Measurements from ENCODE around the gene NUCKS1.

Gene NUCKS1

DNA sequence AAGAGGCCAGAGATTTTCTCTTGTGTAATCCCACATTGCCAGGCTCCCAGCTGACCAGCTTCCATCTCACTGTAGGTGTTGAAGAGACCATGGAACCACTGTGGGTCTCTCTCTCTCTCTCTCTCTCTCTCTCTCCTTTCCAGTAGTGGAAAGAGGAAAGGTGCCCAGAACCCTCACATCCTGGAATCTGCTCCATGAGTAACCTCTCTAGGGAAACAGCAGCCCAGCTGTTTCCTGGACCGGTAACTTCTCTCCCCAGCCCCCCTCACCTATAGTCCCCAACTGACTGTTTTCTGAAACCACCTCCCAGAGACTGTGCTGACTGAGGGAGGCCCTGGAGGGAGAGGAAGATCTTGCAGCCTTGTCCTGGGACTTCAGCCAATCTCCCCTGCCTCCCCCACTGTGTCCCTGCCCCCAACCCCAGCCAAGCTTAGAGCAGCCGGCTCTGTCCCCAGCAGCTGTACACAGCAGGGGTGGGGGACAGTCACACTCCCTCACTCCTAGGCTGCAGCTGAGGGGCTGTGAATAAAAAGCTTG, 49.0 kb downstream of the NUCKS1 start:
- DNase-seq (ENCODE audit: low read depth) = no peak

- DNase-seq (ENCODE audit: low read depth) = no peak
Observed at GRCh38 chr1:205699416-205699815, 50.6 kb downstream of the NUCKS1 start.

DNA sequence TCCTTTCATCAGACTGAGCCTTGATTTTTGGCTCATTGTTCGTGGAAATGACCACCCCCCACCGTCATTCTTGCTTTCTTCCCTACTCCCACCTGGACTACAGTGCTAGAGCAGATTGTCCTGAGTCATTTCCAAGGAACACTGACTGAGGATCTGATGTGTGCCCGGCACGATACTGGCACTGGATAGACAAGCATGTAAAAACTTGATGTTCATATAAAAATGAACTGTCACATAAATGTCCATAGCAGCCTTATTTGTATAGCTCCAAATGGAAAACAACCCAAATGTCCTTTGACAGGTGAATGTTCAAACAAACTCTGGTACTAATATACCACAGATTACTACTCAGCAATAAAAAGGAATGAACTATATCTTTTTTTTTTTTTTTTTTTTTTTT, 51.1 kb downstream of the NUCKS1 start:
- no peak for DNase-seq (ENCODE audit: low read depth)

DNA sequence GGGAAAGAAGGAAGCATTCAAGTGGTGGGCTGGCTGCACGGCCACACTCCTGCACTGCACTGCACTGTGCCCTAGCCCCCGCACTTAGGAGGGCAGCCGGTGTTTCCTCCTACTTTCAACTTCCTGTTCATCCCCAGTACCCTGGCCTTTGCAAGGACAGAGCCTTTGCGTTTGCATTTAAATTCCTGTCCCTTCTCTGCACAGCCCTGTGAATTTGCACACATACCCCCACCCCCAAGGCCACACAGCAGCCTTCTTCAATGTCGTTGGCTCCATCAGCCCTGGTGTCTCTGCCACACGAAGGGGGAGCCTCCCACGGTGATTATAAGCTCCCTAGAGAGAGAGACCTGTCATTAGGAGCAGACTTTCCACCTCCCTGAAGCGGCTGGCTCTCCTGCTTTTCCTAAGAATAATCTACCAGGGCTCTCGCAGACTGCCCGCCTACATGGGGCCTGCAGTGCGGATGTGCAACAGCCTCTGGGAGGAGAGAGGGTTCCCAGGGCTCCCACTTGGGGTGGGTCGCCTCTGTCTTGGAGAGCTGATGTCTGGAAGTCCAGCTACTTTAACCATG, 56.5 kb downstream of the NUCKS1 start:
- DNase-seq (ENCODE audit: low read depth) = no peak

DNA sequence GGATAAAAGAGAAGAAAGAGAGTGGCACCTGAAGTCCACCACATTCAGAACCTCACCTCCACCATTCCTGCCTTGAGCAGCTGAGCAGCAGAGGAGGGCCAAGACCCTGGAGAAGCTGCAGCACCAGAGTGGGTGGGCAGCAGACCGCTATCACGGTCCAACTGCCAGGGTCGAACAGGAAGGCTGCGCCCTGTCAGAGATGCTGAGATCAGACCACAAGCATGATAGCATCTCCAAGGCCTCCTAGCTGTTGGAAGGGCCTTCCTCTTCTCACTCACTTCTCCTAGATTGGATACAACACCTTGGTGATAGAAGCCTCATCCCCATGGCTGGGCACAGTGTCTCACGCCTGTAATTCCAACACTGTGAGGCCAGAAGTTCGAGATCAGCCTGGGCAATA, 57.6 kb downstream of the NUCKS1 start:
- no peak for DNase-seq (ENCODE audit: low read depth)

DNA sequence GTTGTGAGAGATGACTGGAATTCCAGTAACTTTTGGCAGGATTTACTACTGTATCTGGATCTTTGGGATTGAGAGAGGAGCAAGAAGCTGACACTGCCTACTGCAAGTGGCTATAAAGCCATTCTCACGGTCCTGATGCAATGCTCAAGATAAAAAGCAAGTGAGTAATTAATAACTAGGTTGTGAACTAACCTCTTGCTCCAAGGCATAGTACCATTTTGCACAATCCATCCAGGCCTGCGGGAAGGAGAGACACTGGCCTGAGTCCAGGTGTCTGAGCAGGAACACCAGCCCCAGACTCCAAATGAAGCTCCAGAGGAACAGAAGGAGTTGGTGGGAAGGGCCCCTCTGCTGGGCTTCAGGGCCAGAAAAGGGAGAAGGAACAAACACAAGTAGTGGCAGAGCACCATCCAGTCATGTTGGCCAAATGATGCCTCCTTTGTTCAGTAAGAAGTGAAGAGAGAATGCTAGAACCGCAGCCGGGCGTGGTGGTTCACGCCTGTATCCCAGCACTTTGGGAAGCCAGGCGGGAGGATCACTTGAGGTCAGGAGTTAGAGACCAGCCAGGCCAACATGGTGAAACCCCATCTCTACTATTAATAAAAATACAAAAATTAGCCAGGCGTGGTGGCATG, 59.7 kb downstream of the NUCKS1 start:
- DNase-seq (ENCODE audit: low read depth) = no peak

- DNase-seq (ENCODE audit: low read depth) = no peak
Observed at GRCh38 chr1:205689479-205689878, 60.5 kb downstream of the NUCKS1 start.

GRCh38 chr1:205688171-205689080, 61.6 kb downstream of the NUCKS1 start:
- no peak for DNase-seq (ENCODE audit: low read depth)

DNA sequence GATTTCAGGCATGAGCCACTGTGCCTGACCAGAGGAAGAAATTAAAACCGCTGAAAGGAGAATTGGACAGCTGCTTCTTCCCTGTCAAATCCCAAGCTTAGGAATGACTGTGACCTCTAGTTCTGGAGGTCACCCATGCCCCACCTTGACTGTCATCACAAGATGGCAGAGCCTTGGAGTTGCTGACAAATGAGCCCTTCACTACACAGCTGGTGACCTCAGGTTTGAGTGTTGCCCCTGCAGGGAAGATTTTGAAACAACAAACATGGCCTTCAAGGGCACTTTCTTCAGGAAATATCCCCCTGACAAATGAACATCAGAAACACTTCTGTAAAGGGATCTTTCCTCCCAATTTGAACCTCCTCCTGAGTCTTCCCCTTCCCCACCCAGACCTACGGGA, 62.7 kb downstream of the NUCKS1 start:
- DNase-seq (ENCODE audit: low read depth) = no peak

GRCh38 chr1:205681364-205681763, 68.6 kb downstream of the NUCKS1 start:
- no peak for DNase-seq (ENCODE audit: low read depth)

DNA sequence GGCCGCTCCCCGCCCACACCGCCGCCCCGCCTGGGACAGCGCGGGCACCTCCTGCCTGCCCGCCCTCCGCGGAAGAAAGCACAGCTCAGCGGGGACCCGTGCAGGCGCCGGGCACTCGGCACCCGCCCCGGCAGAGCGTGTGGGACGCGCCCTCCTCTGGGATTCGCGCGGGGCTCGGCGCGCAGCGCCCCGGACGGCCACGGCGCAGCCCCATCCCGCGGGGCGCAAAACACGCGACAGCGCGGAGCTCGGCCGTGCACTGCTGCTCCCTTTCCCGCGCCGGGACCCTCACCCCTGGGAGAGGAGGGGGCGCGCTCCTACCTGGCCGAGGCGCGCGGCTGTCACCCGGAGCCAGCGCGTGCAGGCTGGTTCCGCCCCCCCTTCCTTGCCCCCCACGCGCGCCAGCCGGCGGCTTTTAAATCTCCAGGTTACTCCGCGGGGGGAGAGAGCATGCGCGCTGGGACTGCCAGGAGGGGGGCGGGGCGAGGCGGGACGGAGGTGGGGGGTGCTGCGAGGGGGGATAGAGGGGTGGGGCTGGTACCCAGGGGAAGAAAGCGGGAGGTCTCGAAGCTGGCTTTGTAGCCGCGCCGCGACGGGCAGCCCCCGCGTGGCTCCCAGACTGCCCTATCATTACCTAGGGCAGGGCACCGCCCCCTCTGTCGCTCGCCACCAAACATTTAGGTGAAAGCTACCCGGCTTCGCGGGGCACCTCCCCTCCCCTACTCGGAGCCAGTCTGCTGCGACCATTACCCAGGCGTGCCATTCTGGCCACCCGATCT, 69.7 kb downstream of the NUCKS1 start, which contains the start of gene SLC45A3:
SLC45A3 (minus strand) TSS at position 437 of the 779 bp plus-strand sequence. CDS start 15,853 bp downstream, outside the sequence.
- DNase-seq (ENCODE audit: low read depth) = no peak

DNA sequence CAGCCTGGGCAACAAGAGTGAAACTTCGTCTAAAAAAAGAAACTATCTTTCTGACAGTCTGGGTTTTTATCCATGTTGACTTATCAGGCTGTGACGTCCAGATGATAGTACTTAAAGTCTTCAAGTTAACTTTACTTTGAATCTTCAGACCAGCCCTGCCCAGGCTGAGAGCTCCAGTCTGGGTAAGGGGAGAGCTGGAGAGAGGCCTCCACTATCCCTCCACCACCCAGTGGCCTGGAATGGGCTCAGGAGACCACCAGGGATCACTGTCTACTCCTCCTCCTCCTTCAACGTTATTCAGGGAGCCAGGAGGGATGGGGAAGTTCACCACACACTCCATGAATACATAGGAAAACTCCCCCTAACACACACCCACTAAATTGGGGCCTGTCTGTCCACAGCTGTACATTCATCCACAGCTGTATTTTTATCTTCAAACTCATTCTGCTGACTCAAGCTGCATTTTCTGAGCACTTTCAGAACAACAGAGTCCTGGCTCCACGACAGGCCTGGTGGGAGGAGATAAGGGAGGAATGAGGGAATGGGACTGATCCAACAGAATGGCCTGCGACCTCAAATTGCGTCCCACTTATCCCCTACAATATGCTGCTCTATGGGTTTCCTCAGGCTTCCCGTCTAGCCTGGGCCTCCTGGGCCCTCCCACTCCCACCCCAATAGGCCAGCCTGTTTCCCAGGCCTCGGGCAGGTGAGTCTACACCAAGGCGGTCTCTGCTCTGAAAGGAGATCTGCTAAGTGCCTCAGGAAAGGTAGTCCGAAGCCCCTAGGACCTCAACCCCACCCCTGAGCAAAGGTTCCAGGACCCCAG, 71.5 kb downstream of the NUCKS1 start:
- DNase-seq (ENCODE audit: low read depth) = no peak

GRCh38 chr1:205677167-205677566, 72.8 kb downstream of the NUCKS1 start:
- no peak for DNase-seq (ENCODE audit: low read depth)

DNA sequence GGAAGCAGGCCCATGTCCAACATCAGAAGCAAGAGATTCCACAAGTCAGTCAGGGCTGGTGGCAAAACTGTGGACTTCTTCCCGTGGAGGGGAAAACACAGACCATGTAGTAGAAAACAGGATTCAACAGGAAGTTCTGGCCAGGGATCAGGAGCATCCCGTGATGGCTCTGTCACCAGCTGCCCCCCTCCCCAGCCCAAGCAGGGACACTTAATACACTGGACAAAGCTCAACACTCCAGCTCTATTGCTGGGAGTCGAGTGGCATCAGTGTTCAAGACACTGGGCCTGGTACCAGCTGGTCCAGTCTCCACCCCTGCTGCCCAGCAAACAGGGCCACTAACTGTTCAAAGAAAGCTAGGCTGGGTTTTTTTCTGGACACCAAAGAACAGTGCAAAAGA, 73.4 kb downstream of the NUCKS1 start:
- DNase-seq (ENCODE audit: low read depth) = no peak

DNA sequence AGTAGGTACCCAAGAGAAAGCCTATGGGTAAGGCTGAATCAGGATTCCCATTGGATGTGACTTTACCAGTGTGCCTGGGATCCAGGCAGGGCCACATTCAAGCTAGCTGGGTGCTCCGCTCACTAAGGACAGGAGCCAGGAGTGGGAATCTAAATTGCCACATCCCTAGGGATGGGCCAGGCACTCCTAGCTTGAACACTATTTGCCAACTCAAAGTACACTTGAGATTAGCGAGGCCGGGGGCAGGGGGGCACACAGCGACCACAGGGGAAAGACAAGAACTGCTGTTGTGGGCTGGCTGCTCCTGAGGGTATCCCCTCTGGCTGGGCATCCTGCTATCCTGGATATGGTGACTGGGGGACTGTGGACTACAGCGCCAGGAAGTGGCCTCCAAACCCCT, 74.0 kb downstream of the NUCKS1 start:
- DNase-seq (ENCODE audit: low read depth) = no peak

GRCh38 chr1:205675247-205675646, 74.7 kb downstream of the NUCKS1 start:
- DNase-seq (ENCODE audit: low read depth) = no peak

- DNase-seq (ENCODE audit: low read depth) = no peak
Observed at GRCh38 chr1:205672970-205673369, 77.0 kb downstream of the NUCKS1 start.

- no peak for DNase-seq (ENCODE audit: low read depth)
Observed at GRCh38 chr1:205672395-205672889, 77.5 kb downstream of the NUCKS1 start.

GRCh38 chr1:205670611-205671430, 79.2 kb downstream of the NUCKS1 start:
- DNase-seq (ENCODE audit: low read depth) = no peak

- no peak for DNase-seq (ENCODE audit: low read depth)
Observed at GRCh38 chr1:205670150-205670446, 79.9 kb downstream of the NUCKS1 start.
